GM12878 (cell line): Measurements from ENCODE around the gene MSH5. TPM values are rescaled to one million over a fixed set of nuclear protein-coding genes. Genes with fewer than 3 reads are reported as not detected.

Source experiments
- BCL3 ChIP-seq: IDR thresholded peaks from 2 replicates; pipeline ENCODE4 v1.6.1; 2011; ENCODE audit warnings: borderline replicate concordance, low read depth, mild to moderate bottlenecking, moderate library complexity, low read length; ENCODE audit not compliant: insufficient read depth, poor library complexity, severe bottlenecking
- BHLHE40 ChIP-seq, 2 experiments: fragments of 450-650 bp in 1 of 2; IDR thresholded peaks; 2 replicates each; pipeline ENCODE4 v1.6.1; 2011 to 2017; ENCODE audit warnings: low read depth in 2 of 2, borderline replicate concordance in 1 of 2, improper control_type of control experiment in 1 of 2, low read length in 1 of 2, mild to moderate bottlenecking in 1 of 2
- CBX3 ChIP-seq: fragments of 200-600 bp; sonication (generic); IDR thresholded peaks from 2 replicates; pipeline ENCODE4 v1.6.1; 2016; ENCODE audit warnings: low read depth, borderline replicate concordance
- CEBPB ChIP-seq, 2 experiments: fragments of 150-350 bp in 1 of 2; IDR thresholded peaks; 2 replicates each; pipeline ENCODE4 v1.6.1; 2012 to 2014; ENCODE audit warnings: low read depth in 2 of 2, low read length in 2 of 2, borderline replicate concordance in 1 of 2, inconsistent platforms in 1 of 2
- EGR1 ChIP-seq, 2 experiments: IDR thresholded peaks; 1 replicate in 1 of 2; 2 replicates in 1 of 2; pipeline ENCODE4 v1.6.1; 2011 to 2012; ENCODE audit warnings: low read depth in 2 of 2, low read length in 2 of 2, borderline replicate concordance in 1 of 2, mild to moderate bottlenecking in 1 of 2, moderate library complexity in 1 of 2
- HDAC2 ChIP-seq: fragments of 200-600 bp; sonication (generic); IDR thresholded peaks from 2 replicates; pipeline ENCODE4 v1.6.1; 2017
- JUNB ChIP-seq: IDR thresholded peaks from 2 replicates; pipeline ENCODE4 v1.6.1; 2016; ENCODE audit warnings: antibody characterized with exemption, mild to moderate bottlenecking
- MYB ChIP-seq: fragments of 150-350 bp; IDR thresholded peaks from 2 replicates; pipeline ENCODE4 v1.6.1; 2014; ENCODE audit warnings: mild to moderate bottlenecking, low read depth, low read length, borderline replicate concordance
- MYC ChIP-seq: IDR thresholded peaks from 2 replicates; pipeline ENCODE4 v1.6.1; 2011; ENCODE audit warnings: mild to moderate bottlenecking, low read length, moderate library complexity, inconsistent platforms; ENCODE audit not compliant: insufficient read depth, insufficient replicate concordance, insufficient read length, severe bottlenecking
- PKNOX1 ChIP-seq: fragments of 450-650 bp; IDR thresholded peaks from 2 replicates; pipeline ENCODE4 v1.6.1; 2016; ENCODE audit warnings: mild to moderate bottlenecking
- RAD21 ChIP-seq: IDR thresholded peaks from 2 replicates; pipeline ENCODE4 v1.6.1; 2011; ENCODE audit warnings: mild to moderate bottlenecking, low read depth, low read length, moderate library complexity; ENCODE audit not compliant: insufficient read depth
- RAD51 ChIP-seq: fragments of 450-650 bp; IDR thresholded peaks from 2 replicates; pipeline ENCODE4 v1.6.1; 2016; ENCODE audit warnings: moderate library complexity, mild to moderate bottlenecking, inconsistent platforms
- SIX5 ChIP-seq: IDR thresholded peaks from 2 replicates; pipeline ENCODE4 v1.6.1; 2011; ENCODE audit warnings: mild to moderate bottlenecking, low read depth, low read length, moderate library complexity; ENCODE audit not compliant: severe bottlenecking
- SPI1 ChIP-seq: IDR thresholded peaks from 2 replicates; pipeline ENCODE4 v1.6.1; 2011; ENCODE audit warnings: low read depth, mild to moderate bottlenecking, low read length, moderate library complexity, borderline replicate concordance; ENCODE audit not compliant: insufficient read depth
- TCF7 ChIP-seq: IDR thresholded peaks from 2 replicates; pipeline ENCODE4 v1.6.1; 2014; ENCODE audit warnings: antibody characterized with exemption, borderline replicate concordance
- ZBTB40 ChIP-seq: fragments of 450-650 bp; IDR thresholded peaks from 2 replicates; pipeline ENCODE4 v1.6.1; 2016; ENCODE audit warnings: mild to moderate bottlenecking, moderate library complexity, borderline replicate concordance
- polyA plus RNA-seq, 11 experiments: library from polyadenylated mRNA; depleted of rRNA in 4 of 11; unstranded in 6 of 11; stranded (reverse) in 5 of 11; fragments of >200 nt; fragmentation: Nextera tagmentation in 4 of 11; fragmentation: Illumina TruSeq in 1 of 11; extraction: Ambion mirVana in 4 of 11; extraction: Trizol in 1 of 11; gene quantifications; 1 replicate in 1 of 11; 2 replicates in 10 of 11; pipeline versions ENCODE4 v1.2.1 to v1.2.3, GENCODE V29; 2011 to 2016; ENCODE audit warnings: inconsistent platforms in 2 of 11, missing spikeins in 2 of 11, low read depth in 1 of 11
- total RNA-seq, 4 experiments: library from RNA; depleted of rRNA in 3 of 4; stranded (reverse); fragments of >200 nt in 3 of 4; fragmentation: Illumina TruSeq in 1 of 4; extraction: Trizol in 1 of 4; gene quantifications; 2 replicates each; pipeline versions ENCODE4 v1.2.1 to v1.2.3, GENCODE V29; 2013 to 2021
- TF ChIP-seq, protein P1 (sequence below): fragments of 450-650 bp; IDR thresholded peaks from 2 replicates; pipeline ENCODE4 v1.6.1; 2016; ENCODE audit warnings: mild to moderate bottlenecking
- TF ChIP-seq, protein P2 (sequence below): fragments of 450-650 bp; conservative IDR thresholded peaks from 2 replicates; pipeline ENCODE4 v1.6.1; 2017; ENCODE audit warnings: mild to moderate bottlenecking, moderate library complexity

The MSH5 gene
- total and polyA plus RNA-seq, 10 of the 15 experiments (the other 5 are each of a cell fraction or from before 2014, with no cell fraction given), result 9.1 to 52.7 (median 30.0) TPM

DNA sequence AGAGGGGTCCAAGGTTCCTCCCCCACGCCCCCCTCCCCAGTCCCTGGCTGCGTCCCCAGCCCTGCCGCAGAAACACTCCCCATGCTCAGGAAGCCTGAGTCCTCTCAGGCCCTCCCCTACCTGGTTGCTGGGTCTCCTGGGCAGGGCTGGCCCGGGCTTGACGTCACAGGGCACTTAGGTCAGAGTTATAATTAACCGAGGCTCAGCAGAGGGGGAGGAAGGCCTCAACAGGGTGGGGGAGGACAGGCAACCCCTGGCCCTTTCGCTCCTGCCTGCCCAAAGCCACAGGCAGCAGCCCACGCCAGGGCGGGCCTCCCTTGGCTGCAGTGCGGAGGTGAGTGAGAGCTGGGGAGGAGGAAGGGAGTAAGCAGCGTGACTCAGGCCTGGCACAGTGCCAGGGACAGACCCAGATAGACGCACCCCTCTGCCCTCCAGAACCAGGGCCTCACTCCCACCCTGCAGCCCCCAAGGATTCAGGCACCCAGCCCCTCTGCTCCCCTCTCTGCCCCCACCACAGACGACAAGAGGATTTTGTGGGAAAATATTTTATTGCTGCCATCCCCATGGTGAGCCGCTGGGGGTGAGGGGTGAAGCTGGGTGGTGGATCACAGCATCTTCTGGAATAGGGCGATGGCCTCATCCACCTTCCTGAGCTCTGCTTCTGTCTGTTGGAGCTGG lies 37.3 kb downstream of the MSH5 start, which contains the start of gene VWA7 (continued):
- TF ChIP-seq, protein P1, sequence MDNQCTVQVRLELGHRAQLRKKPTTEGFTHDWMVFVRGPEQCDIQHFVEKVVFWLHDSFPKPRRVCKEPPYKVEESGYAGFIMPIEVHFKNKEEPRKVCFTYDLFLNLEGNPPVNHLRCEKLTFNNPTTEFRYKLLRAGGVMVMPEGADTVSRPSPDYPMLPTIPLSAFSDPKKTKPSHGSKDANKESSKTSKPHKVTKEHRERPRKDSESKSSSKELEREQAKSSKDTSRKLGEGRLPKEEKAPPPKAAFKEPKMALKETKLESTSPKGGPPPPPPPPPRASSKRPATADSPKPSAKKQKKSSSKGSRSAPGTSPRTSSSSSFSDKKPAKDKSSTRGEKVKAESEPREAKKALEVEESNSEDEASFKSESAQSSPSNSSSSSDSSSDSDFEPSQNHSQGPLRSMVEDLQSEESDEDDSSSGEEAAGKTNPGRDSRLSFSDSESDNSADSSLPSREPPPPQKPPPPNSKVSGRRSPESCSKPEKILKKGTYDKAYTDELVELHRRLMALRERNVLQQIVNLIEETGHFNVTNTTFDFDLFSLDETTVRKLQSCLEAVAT, result no peak; the same call in none of the 2 replicates
- no peak for TF ChIP-seq RAD51
- TF ChIP-seq BHLHE40 (IDR thresholded peaks at IDR 0.05; ENCODE audit: borderline replicate concordance in 1 of 2, low read depth in 2 of 2, low read length in 1 of 2), result peak; percentile 70 to 90; a peak in 3 of 4 replicates
- TF ChIP-seq SPI1, result no peak
- TF ChIP-seq CEBPB (IDR thresholded peaks at IDR 0.05; ENCODE audit: borderline replicate concordance in 1 of 2, low read depth in 2 of 2, low read length in 2 of 2), result no peak
- TF ChIP-seq, protein P2, sequence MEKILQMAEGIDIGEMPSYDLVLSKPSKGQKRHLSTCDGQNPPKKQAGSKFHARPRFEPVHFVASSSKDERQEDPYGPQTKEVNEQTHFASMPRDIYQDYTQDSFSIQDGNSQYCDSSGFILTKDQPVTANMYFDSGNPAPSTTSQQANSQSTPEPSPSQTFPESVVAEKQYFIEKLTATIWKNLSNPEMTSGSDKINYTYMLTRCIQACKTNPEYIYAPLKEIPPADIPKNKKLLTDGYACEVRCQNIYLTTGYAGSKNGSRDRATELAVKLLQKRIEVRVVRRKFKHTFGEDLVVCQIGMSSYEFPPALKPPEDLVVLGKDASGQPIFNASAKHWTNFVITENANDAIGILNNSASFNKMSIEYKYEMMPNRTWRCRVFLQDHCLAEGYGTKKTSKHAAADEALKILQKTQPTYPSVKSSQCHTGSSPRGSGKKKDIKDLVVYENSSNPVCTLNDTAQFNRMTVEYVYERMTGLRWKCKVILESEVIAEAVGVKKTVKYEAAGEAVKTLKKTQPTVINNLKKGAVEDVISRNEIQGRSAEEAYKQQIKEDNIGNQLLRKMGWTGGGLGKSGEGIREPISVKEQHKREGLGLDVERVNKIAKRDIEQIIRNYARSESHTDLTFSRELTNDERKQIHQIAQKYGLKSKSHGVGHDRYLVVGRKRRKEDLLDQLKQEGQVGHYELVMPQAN, result peak; percentile 35; the same call in 1 of the 2 replicates
- peak; percentile 27 for TF ChIP-seq PKNOX1
- TF ChIP-seq CBX3, result no peak
- TF ChIP-seq MYC, result no peak
- TF ChIP-seq JUNB, result peak; percentile 45; the same call in 1 of the 2 replicates
- TF ChIP-seq MYB, result no peak
- TF ChIP-seq RAD21, result no peak
- no peak for TF ChIP-seq TCF7
- TF ChIP-seq BCL3, result peak; percentile 74
- no peak for TF ChIP-seq ZBTB40
- TF ChIP-seq HDAC2, result no peak
- peak in 1 of 2 experiments; percentile 95; a peak in 2 of 3 replicates for TF ChIP-seq EGR1 (IDR thresholded peaks at IDR 0.05; ENCODE audit: borderline replicate concordance in 1 of 2, low read depth in 2 of 2, low read length in 2 of 2)
- no peak for TF ChIP-seq SIX5
